ENCODE data around the gene CDON. TPM values are rescaled to one million over a fixed set of nuclear protein-coding genes. Genes with fewer than 3 reads are reported as not detected.

The CDON gene
- total RNA-seq, 2 experiments from 2014 or later: 1.9 to 2.7 TPM

DNA sequence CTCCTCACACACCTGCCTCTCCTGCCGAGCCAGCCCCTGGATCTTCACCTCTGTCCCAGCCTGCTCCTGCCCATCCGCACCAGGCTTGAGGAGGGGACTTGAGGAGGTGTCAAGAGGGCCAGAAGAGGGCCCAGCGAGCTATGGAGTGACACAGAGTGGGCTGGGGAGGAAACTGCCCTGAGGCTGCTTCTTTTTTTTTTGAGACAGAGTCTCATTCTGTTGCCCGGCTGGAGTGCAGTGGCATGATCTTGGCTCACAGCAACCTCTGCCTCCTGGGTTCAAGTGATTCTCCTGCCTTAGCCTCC is 21.9 kb upstream of the CDON start:
- Histone ChIP-seq H3K4me1 (ENCODE audit: insufficient read depth, low read length) (peaks cover 26% of the 10 kb centered on the region), H3K36me3 (ENCODE audit: insufficient read depth, low read length) (no peaks in the 10 kb centered on the region), H3K9me3 (ENCODE audit: control insufficient read depth in 1 of 2, insufficient read depth in 1 of 2, low read length in 2 of 2) (no peaks in the 10 kb centered on the region), H3K27ac (ENCODE audit: low read depth in 1 of 2, low read length in 2 of 2) (peak overlapping the region in 1 of 2 donors; percentile 82), H3K27me3 (ENCODE audit: control insufficient read depth in 1 of 2, insufficient read depth in 2 of 2, low read length in 2 of 2) (no peaks in the 10 kb centered on the region), H3K4me3 (ENCODE audit: low read length) (peak overlapping the region; percentile 12)
- H3K27ac Mint-ChIP-seq: peak overlapping the region; percentile 91
- DNase-seq (no peak), ATAC-seq (ENCODE audit: poor library complexity) (no peak)
- peak overlapping the region; percentile 80 for H3K4me3 Mint-ChIP-seq
- POLR2A ChIA-PET: interaction anchor here (0.8 to 2.2 kb wide), 6 partner anchors 22 to 197 kb away, joined by 3 to 20 read pairs (median 5); partner anchors contain the start of genes CDON, FAM118B, HYLS1 and PUS3
- H3K36me3 Mint-ChIP-seq (ENCODE audit: low read depth): no peaks in the 10 kb centered on the region
- CTCF ChIA-PET: no interaction called here
- no peak for TF ChIP-seq CTCF (IDR thresholded peaks at IDR 0.05)
- peaks cover 27% of the 10 kb centered on the region for H3K4me1 Mint-ChIP-seq (ENCODE audit: low read depth)
- H3K27me3 Mint-ChIP-seq: no peaks in the 10 kb centered on the region
- intact Hi-C loops (cut with DNase I, micrococcal nuclease): loop anchor here in 1 of 2 experiments (5.0 kb wide), 1 partner anchor 1127 kb away; no protein-coding TSS in a partner anchor
- H3K9me3 Mint-ChIP-seq: no peaks in the 10 kb centered on the region

- H3K27me3 Mint-ChIP-seq: no peaks in the 10 kb centered on the region
- ChIA-PET CTCF (no interaction called here), POLR2A (interaction anchor here (0.8 to 2.2 kb wide), 6 partner anchors 21 to 197 kb away, joined by 3 to 20 read pairs (median 5); partner anchors contain the start of genes CDON, FAM118B, HYLS1 and PUS3)
- Histone ChIP-seq H3K4me3 (ENCODE audit: low read length) (peak overlapping the region; percentile 12), H3K9me3 (ENCODE audit: control insufficient read depth in 1 of 2, insufficient read depth in 1 of 2, low read length in 2 of 2) (no peaks in the 10 kb centered on the region), H3K36me3 (ENCODE audit: insufficient read depth, low read length) (no peaks in the 10 kb centered on the region), H3K4me1 (ENCODE audit: insufficient read depth, low read length) (peaks cover 26% of the 10 kb centered on the region), H3K27ac (ENCODE audit: low read depth in 1 of 2, low read length in 2 of 2) (peak overlapping the region in 1 of 2 donors; percentile 82), H3K27me3 (ENCODE audit: control insufficient read depth in 1 of 2, insufficient read depth in 2 of 2, low read length in 2 of 2) (no peaks in the 10 kb centered on the region)
- intact Hi-C loops (cut with DNase I, micrococcal nuclease): loop anchor here in 1 of 2 experiments (5.0 kb wide), 1 partner anchor 1127 kb away; no protein-coding TSS in a partner anchor
- ATAC-seq (ENCODE audit: poor library complexity): peak; percentile 95
- H3K27ac Mint-ChIP-seq: peak overlapping the region; percentile 91
- peak overlapping the region; percentile 80 for H3K4me3 Mint-ChIP-seq
- TF ChIP-seq CTCF (IDR thresholded peaks at IDR 0.05): no peak
- peaks cover 27% of the 10 kb centered on the region for H3K4me1 Mint-ChIP-seq (ENCODE audit: low read depth)
- H3K9me3 Mint-ChIP-seq: no peaks in the 10 kb centered on the region
- no peaks in the 10 kb centered on the region for H3K36me3 Mint-ChIP-seq (ENCODE audit: low read depth)
- peak in 13 of 14 experiments; percentile 6 to 74 (median 32) for DNase-seq
Observed at GRCh38 chr11:126083829-126084607, 21.4 kb upstream of the CDON start.

DNA sequence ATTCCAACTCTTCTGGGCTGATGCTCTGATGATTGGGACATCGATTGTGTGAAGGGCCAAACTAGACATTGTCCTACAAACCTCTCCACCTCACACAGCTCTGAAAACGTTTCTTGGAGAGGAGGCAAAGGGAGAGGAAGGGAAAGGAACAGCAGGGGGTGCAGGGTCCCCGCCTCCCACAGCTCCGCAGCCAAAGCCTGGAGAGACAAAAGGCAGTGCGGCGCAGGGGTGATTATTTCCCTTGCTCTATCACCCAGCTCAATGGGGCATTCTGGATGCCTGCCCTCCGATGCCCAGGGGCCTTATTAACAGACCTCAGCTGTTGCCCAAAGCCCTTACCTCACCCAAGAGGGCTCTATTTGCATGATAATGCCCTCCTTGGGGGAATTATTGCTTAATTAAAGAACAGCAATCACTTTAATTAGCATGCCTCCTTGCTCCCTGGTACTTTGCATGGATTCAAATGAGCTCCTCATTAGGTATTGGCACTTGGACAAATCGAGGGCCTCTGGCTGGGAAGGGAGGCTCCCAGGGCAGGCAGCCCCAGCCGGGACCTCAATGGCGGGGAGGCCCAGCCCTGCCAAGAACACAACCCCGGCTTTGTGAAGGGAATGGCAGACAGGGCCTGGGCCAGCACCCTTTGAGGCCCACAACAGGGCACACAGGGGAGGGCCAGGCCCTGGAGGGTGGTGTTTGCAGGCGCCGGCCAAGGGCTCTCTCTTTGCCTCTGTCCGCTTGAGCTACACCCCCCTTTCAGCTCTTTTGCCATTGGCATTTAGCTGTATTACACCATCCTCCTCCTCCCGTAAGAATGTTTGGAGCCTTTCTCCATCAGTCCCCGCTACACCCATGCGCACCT is 19.8 kb upstream of the CDON start:
- no peaks in the 10 kb centered on the region for H3K9me3 Mint-ChIP-seq
- Histone ChIP-seq H3K9me3 (ENCODE audit: control insufficient read depth in 1 of 2, insufficient read depth in 1 of 2, low read length in 2 of 2) (no peaks in the 10 kb centered on the region), H3K4me1 (ENCODE audit: insufficient read depth, low read length) (peaks cover 26% of the 10 kb centered on the region), H3K27ac (ENCODE audit: low read depth in 1 of 2, low read length in 2 of 2) (no peak overlapping the region), H3K36me3 (ENCODE audit: insufficient read depth, low read length) (no peaks in the 10 kb centered on the region), H3K4me3 (ENCODE audit: low read length) (no peak overlapping the region), H3K27me3 (ENCODE audit: control insufficient read depth in 1 of 2, insufficient read depth in 2 of 2, low read length in 2 of 2) (no peaks in the 10 kb centered on the region)
- peak overlapping the region; percentile 91 for H3K27ac Mint-ChIP-seq
- no peak overlapping the region for H3K4me3 Mint-ChIP-seq
- intact Hi-C loops (cut with DNase I, micrococcal nuclease): loop anchor here in 1 of 2 experiments (5.0 kb wide), 1 partner anchor 1125 kb away; no protein-coding TSS in a partner anchor
- TF ChIP-seq CTCF (IDR thresholded peaks at IDR 0.05): no peak
- no peak for DNase-seq
- peaks cover 27% of the 10 kb centered on the region for H3K4me1 Mint-ChIP-seq (ENCODE audit: low read depth)
- no peak for ATAC-seq (ENCODE audit: poor library complexity)
- POLR2A ChIA-PET: no interaction called here
- CTCF ChIA-PET: no interaction called here
- no peaks in the 10 kb centered on the region for H3K27me3 Mint-ChIP-seq
- no peaks in the 10 kb centered on the region for H3K36me3 Mint-ChIP-seq (ENCODE audit: low read depth)

All from CD4-positive, alpha-beta T cell (primary cell).